GM23338 (cell line): ENCODE results near the gene C6. TPM values are rescaled to one million over a fixed set of nuclear protein-coding genes. Genes with fewer than 3 reads are reported as not detected.

Experiments
- ATAC-seq: fragments of 200-7000 bp; cut with Tn5 transposase; 3 replicates; pipeline ENCODE4 v1.9.1; 2020
- DNase-seq: peaks from one replicate; pipeline ENCODE4 v3.0.0-alpha.2; 2015; ENCODE audit warnings: low spot score
- H2AFZ ChIP-seq: fragments of 200-600 bp; sonication (generic); 2 replicates; pipeline ENCODE4 v1.8.0; 2016; ENCODE audit warnings: antibody characterized with exemption, mild to moderate bottlenecking, moderate library complexity
- H3F3A ChIP-seq: fragments of 200-600 bp; sonication (generic); replicated peaks from 2 replicates; pipeline ENCODE4 v1.8.0; 2017; ENCODE audit warnings: antibody characterized with exemption, mixed run types, low read depth
- H3K27ac ChIP-seq: fragments of 200-600 bp; sonication (generic); 2 replicates; pipeline ENCODE4 v1.6.1; 2016; ENCODE audit warnings: low read depth
- H3K27me3 ChIP-seq: fragments of 200-600 bp; sonication (generic); 2 replicates; pipeline ENCODE4 v1.8.0; 2016; ENCODE audit warnings: mild to moderate bottlenecking, mixed run types, moderate library complexity; ENCODE audit not compliant: insufficient read depth
- H3K36me3 ChIP-seq: fragments of 200-600 bp; sonication (generic); 2 replicates; pipeline ENCODE4 v1.8.0; 2016; ENCODE audit warnings: mild to moderate bottlenecking; ENCODE audit not compliant: insufficient read depth
- H3K4me1 ChIP-seq: fragments of 200-600 bp; sonication (generic); 2 replicates; pipeline ENCODE4 v1.8.0; 2016; ENCODE audit warnings: mild to moderate bottlenecking, moderate library complexity; ENCODE audit not compliant: insufficient read depth
- H3K4me2 ChIP-seq: fragments of 200-600 bp; sonication (generic); 2 replicates; pipeline ENCODE4 v1.7.1; 2017; ENCODE audit warnings: mixed run types
- H3K4me3 ChIP-seq: fragments of 200-600 bp; sonication (generic); 2 replicates; pipeline ENCODE4 v1.6.1; 2016; ENCODE audit warnings: mixed run types
- H3K79me2 ChIP-seq: fragments of 200-600 bp; sonication (generic); replicated peaks from 2 replicates; pipeline ENCODE4 v1.8.0; 2017; ENCODE audit warnings: mild to moderate bottlenecking; ENCODE audit not compliant: insufficient read depth
- H3K9me2 ChIP-seq: fragments of 200-600 bp; sonication (generic); 2 replicates; pipeline ENCODE4 v1.8.0; 2017; ENCODE audit not compliant: insufficient read depth
- H4K20me1 ChIP-seq: fragments of 200-600 bp; sonication (generic); replicated peaks from 2 replicates; pipeline ENCODE4 v1.8.0; 2017; ENCODE audit warnings: mild to moderate bottlenecking; ENCODE audit not compliant: insufficient read depth
- H3K27ac Mint-ChIP-seq: 2 replicates; pipeline ENCODE4 v1.8.0; 2020; ENCODE audit warnings: inconsistent platforms, mild to moderate bottlenecking, moderate library complexity, mixed read lengths
- H3K27me3 Mint-ChIP-seq: 3 replicates; pipeline ENCODE4 v1.8.0; 2022; ENCODE audit warnings: low read depth, mild to moderate bottlenecking, moderate library complexity, mixed read lengths, inconsistent platforms; ENCODE audit not compliant: insufficient read depth, poor library complexity
- H3K36me3 Mint-ChIP-seq: 3 replicates; pipeline ENCODE4 v1.8.0; 2021; ENCODE audit warnings: low read depth, mild to moderate bottlenecking, inconsistent platforms, moderate library complexity, mixed read lengths
- H3K4me1 Mint-ChIP-seq: 3 replicates; pipeline ENCODE4 v1.8.0; 2020; ENCODE audit warnings: mild to moderate bottlenecking, inconsistent platforms, mixed read lengths
- H3K4me3 Mint-ChIP-seq: 3 replicates; pipeline ENCODE4 v1.8.0; 2021; ENCODE audit warnings: moderate library complexity, mild to moderate bottlenecking, inconsistent platforms, mixed read lengths
- H3K9me3 Mint-ChIP-seq: 3 replicates; pipeline ENCODE4 v1.8.0; 2020; ENCODE audit warnings: moderate library complexity, mild to moderate bottlenecking, inconsistent platforms, mixed read lengths
- CREB1 ChIP-seq: fragments of 250-450 bp; sonication (Bioruptor Pico); IDR thresholded peaks from 2 replicates; pipeline ENCODE4 v1.5.0; 2020; ENCODE audit warnings: low read depth, mild to moderate bottlenecking, moderate library complexity
- ETS1 ChIP-seq: IDR thresholded peaks from 2 replicates; pipeline ENCODE4 v1.6.1; 2016; ENCODE audit warnings: antibody characterized with exemption
- EZH2 ChIP-seq: fragments of 200-600 bp; sonication (generic); IDR thresholded peaks from one replicate; pipeline ENCODE4 v1.8.0; 2017; ENCODE audit warnings: antibody characterized with exemption, mild to moderate bottlenecking, low read depth; ENCODE audit not compliant: unreplicated experiment
- EZH2phosphoT487 ChIP-seq: fragments of 200-600 bp; sonication (generic); IDR thresholded peaks from one replicate; pipeline ENCODE4 v1.8.1; 2018; ENCODE audit warnings: antibody characterized with exemption; ENCODE audit not compliant: unreplicated experiment
- NANOG ChIP-seq: IDR thresholded peaks from 2 replicates; pipeline ENCODE4 v1.6.1; 2016; ENCODE audit warnings: antibody characterized with exemption, borderline replicate concordance
- POLR2AphosphoS5 ChIP-seq: IDR thresholded peaks from 2 replicates; pipeline ENCODE4 v1.6.1; 2016; ENCODE audit warnings: antibody characterized with exemption, low read depth
- STAT1 ChIP-seq: IDR thresholded peaks from one replicate; pipeline ENCODE4 v1.6.1; 2016; ENCODE audit warnings: antibody characterized with exemption; ENCODE audit not compliant: unreplicated experiment
- ZNF331 ChIP-seq: fragments of 250-450 bp; sonication (Bioruptor Pico); IDR thresholded peaks from 2 replicates; pipeline ENCODE4 v1.5.0; 2020; ENCODE audit warnings: low read depth, mild to moderate bottlenecking, moderate library complexity
- polyA plus RNA-seq: library from polyadenylated mRNA; unstranded; fragments of >200 nt; fragmentation: Nextera tagmentation; extraction: Ambion mirVana; gene quantifications from 2 replicates; pipeline ENCODE4 v1.2.1, GENCODE V29; 2016
- total RNA-seq: library from RNA; depleted of rRNA; stranded (reverse); fragments of >200 nt; shearing (Covaris generic); gene quantifications from 2 replicates; pipeline ENCODE4 v1.2.3, GENCODE V29; 2014
- TF ChIP-seq, protein P1 (sequence below), 2 experiments: fragments of 200-600 bp in 1 of 2; sonication (generic) in 1 of 2; conservative IDR thresholded peaks; 2 replicates each; pipeline versions ENCODE4 v1.5.1 to v1.6.1; 2016 to 2017; ENCODE audit warnings: antibody characterized with exemption in 2 of 2, low read depth in 2 of 2, mild to moderate bottlenecking in 2 of 2, moderate library complexity in 1 of 2

The C6 gene
- total and polyA plus RNA-seq, 2 experiments from 2014 or later = not detected

DNA sequence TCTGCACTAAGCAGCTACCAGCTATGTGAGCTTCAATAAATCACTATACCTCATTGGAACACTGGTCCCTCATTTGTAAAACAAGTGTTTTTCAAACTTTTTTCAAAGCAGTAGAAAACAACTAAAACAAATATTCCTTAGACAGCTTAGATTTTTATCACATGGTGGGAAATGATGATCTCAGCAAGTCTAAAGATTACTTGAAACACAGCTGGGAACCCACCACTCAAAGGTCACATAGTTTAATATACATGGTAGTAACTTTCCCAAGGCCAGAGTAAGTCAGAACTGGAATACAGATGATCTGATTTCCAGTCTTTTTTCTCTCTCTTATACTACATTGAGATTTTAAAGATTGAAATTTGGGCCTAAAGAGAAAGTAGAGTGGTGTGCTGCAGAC lies 850 bp upstream of the C6 start:
- Histone ChIP-seq H3K79me2 (no peaks in the 10 kb centered on the region), H2AFZ (no peak overlapping the region), H3K4me3 (no peak overlapping the region), H3K4me2 (no peak overlapping the region), H3K4me1 (peaks cover under 1% of the 10 kb centered on the region; the same call in 1 of the 2 replicates), H3K36me3 (no peaks in the 10 kb centered on the region), H3K27me3 (no peaks in the 10 kb centered on the region), H3F3A (no peaks in the 10 kb centered on the region), H4K20me1 (no peaks in the 10 kb centered on the region), H3K9me2 (no peaks in the 10 kb centered on the region), H3K27ac (no peak overlapping the region)
- Mint-ChIP-seq H3K27me3 (no peaks in the 10 kb centered on the region), H3K4me1 (peaks cover 1% of the 10 kb centered on the region; the same call in 2 of the 3 replicates), H3K36me3 (no peaks in the 10 kb centered on the region), H3K27ac (no peak overlapping the region), H3K4me3 (no peak overlapping the region), H3K9me3 (no peaks in the 10 kb centered on the region)
- TF ChIP-seq ZNF331 (CRISPR knock-in tag) (no peak), EZH2phosphoT487 (no peak), POLR2AphosphoS5 (no peak), CREB1 (CRISPR knock-in tag) (no peak), EZH2 (no peak)
- TF ChIP-seq, protein P1, sequence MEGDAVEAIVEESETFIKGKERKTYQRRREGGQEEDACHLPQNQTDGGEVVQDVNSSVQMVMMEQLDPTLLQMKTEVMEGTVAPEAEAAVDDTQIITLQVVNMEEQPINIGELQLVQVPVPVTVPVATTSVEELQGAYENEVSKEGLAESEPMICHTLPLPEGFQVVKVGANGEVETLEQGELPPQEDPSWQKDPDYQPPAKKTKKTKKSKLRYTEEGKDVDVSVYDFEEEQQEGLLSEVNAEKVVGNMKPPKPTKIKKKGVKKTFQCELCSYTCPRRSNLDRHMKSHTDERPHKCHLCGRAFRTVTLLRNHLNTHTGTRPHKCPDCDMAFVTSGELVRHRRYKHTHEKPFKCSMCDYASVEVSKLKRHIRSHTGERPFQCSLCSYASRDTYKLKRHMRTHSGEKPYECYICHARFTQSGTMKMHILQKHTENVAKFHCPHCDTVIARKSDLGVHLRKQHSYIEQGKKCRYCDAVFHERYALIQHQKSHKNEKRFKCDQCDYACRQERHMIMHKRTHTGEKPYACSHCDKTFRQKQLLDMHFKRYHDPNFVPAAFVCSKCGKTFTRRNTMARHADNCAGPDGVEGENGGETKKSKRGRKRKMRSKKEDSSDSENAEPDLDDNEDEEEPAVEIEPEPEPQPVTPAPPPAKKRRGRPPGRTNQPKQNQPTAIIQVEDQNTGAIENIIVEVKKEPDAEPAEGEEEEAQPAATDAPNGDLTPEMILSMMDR (conservative IDR thresholded peaks at IDR 0.05; ENCODE audit: low read depth in 2 of 2) = no peak
- ATAC-seq = no peak
- DNase-seq = no peak

GRCh38 chr5:41212935-41213334 lies 397 bp downstream of the C6 start:
- H3K9me2 ChIP-seq = no peaks in the 10 kb centered on the region
- no peak overlapping the region for H2AFZ ChIP-seq
- no peak overlapping the region for H3K4me2 ChIP-seq
- peaks cover 2% of the 10 kb centered on the region; the same call in 1 of the 3 replicates for H3K9me3 Mint-ChIP-seq
- no peak for ATAC-seq
- no peaks in the 10 kb centered on the region for H3K27me3 ChIP-seq
- no peaks in the 10 kb centered on the region for H3K36me3 ChIP-seq
- no peak overlapping the region for H3K4me3 Mint-ChIP-seq
- no peak overlapping the region for H3K27ac Mint-ChIP-seq
- H3K79me2 ChIP-seq = no peaks in the 10 kb centered on the region
- no peaks in the 10 kb centered on the region for H3F3A ChIP-seq
- H3K4me1 Mint-ChIP-seq = no peaks in the 10 kb centered on the region
- no peaks in the 10 kb centered on the region for H3K4me1 ChIP-seq
- 0 out of 3 replicates have a peak, but pooled peaks cover 3% of the 10 kb centered on the region for H3K36me3 Mint-ChIP-seq
- DNase-seq = no peak
- H4K20me1 ChIP-seq = no peaks in the 10 kb centered on the region
- no peak overlapping the region for H3K27ac ChIP-seq
- H3K27me3 Mint-ChIP-seq = peaks cover 3% of the 10 kb centered on the region
- H3K4me3 ChIP-seq = no peak overlapping the region
- no peak for TF ChIP-seq NANOG
- TF ChIP-seq ETS1 = no peak
- TF ChIP-seq STAT1 = no peak
- no peak for TF ChIP-seq EZH2
